Uterus (tissue), 2 donors: Measurements from ENCODE around the gene PUS10.

ENCODE experiments used
- CTCF ChIP-seq, 4 experiments: fragments of 200-600 bp in 2 of 4; fragments of 450-650 bp in 2 of 4; sonication (generic) in 2 of 4; IDR thresholded peaks; one replicate each; pipeline ENCODE4 v1.5.1; 2016 to 2019; ENCODE audit warnings: antibody characterized with exemption in 4 of 4, mild to moderate bottlenecking in 2 of 4, moderate library complexity in 1 of 4
- POLR2A ChIP-seq, 2 donors: fragments of 450-650 bp; IDR thresholded peaks; one replicate each; pipeline ENCODE4 v1.6.1; 2016; ENCODE audit warnings: antibody characterized with exemption in 2 of 2, mild to moderate bottlenecking in 1 of 2, moderate library complexity in 1 of 2

GRCh38 chr2:60957224-60957623, 60.8 kb downstream of the PUS10 start:
- TF ChIP-seq CTCF (IDR thresholded peaks at IDR 0.05) (no peak), POLR2A (IDR thresholded peaks at IDR 0.05) (no peak)
